Skeletal muscle tissue (tissue), 4 donors: Measurements from ENCODE around the gene SLC27A1. TPM values are rescaled to one million over a fixed set of nuclear protein-coding genes. Genes with fewer than 3 reads are reported as not detected.
"Not testable (repeated sequence)": the region's sequence is repeated elsewhere in the genome, so short reads cannot be mapped to it uniquely, and the experiment has no call there.

Experiments
- H3K27ac ChIP-seq: one replicate; pipeline ENCODE4 v1.7.0; 2013; ENCODE audit warnings: mild to moderate bottlenecking, low read depth, low read length, inconsistent platforms
- H3K27me3 ChIP-seq, 3 donors: one replicate each; pipeline ENCODE4 v1.7.0; 2013; ENCODE audit warnings: low read length in 3 of 3; ENCODE audit not compliant: control insufficient read depth in 3 of 3, insufficient read depth in 3 of 3
- H3K36me3 ChIP-seq, 3 donors: one replicate each; pipeline ENCODE4 v1.7.0; 2013; ENCODE audit warnings: low read length in 3 of 3; ENCODE audit not compliant: control insufficient read depth in 3 of 3, insufficient read depth in 3 of 3
- H3K4me1 ChIP-seq, 3 donors: one replicate each; pipeline ENCODE4 v1.7.0; 2013; ENCODE audit warnings: low read length in 3 of 3, mild to moderate bottlenecking in 3 of 3; ENCODE audit not compliant: control insufficient read depth in 3 of 3, insufficient read depth in 3 of 3
- H3K4me3 ChIP-seq, 3 donors: one replicate each; pipeline ENCODE4 v1.7.0; 2013; ENCODE audit warnings: low read length in 3 of 3
- H3K9ac ChIP-seq, 3 donors: one replicate each; pipeline ENCODE4 v1.7.0; 2013; ENCODE audit warnings: low read length in 3 of 3, mild to moderate bottlenecking in 3 of 3, moderate library complexity in 2 of 3, low read depth in 1 of 3
- H3K9me3 ChIP-seq, 3 donors: one replicate each; pipeline ENCODE4 v1.7.0; 2013; ENCODE audit warnings: low read length in 3 of 3; ENCODE audit not compliant: control insufficient read depth in 3 of 3
- total RNA-seq: library from RNA; depleted of rRNA; stranded (reverse); fragments of >200 nt; gene quantifications from one replicate; pipeline ENCODE4 v1.2.3, GENCODE V29; 2014
- donor health status: Osteomylitis.

The SLC27A1 gene
- total RNA-seq, 1 donor from 2014 or later: 12.0 TPM

DNA sequence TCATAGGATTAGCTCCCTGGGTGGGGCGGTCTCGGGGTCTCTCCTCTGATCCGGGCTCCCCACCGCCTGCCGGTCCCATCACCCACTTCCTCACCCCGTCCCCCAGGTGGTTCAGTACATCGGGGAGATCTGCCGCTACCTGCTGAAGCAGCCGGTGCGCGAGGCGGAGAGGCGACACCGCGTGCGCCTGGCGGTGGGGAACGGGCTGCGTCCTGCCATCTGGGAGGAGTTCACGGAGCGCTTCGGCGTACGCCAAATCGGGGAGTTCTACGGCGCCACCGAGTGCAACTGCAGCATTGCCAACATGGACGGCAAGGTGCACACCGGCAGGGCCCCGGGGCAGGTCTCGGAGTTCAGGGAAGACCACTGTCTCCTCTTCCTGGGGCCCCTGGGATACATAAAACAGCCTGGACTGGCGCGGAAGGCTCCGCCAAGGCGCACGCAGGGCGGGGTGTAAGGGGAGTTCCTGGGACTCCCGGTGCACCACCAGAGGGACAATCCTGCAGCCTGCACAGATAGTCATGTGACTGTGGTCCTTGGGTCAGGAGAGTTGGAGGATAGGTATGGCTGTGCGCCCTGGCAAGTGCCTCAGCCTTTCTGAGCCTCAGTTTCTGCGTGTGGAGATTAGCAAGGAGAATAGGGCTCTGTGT, 26.9 kb downstream of the SLC27A1 start:
- H3K36me3 ChIP-seq: peaks cover 22 to 40% (median 27%) of the 10 kb centered on the region in 3 donors
- H3K27ac ChIP-seq: no peak overlapping the region
- peaks cover 7 to 22% (median 15%) of the 10 kb centered on the region in 3 donors for H3K4me1 ChIP-seq
- H3K4me3 ChIP-seq: no peak overlapping the region
- H3K9ac ChIP-seq: no peak overlapping the region
- no peaks in the 10 kb centered on the region for H3K9me3 ChIP-seq
- H3K27me3 ChIP-seq: no peaks in the 10 kb centered on the region

DNA sequence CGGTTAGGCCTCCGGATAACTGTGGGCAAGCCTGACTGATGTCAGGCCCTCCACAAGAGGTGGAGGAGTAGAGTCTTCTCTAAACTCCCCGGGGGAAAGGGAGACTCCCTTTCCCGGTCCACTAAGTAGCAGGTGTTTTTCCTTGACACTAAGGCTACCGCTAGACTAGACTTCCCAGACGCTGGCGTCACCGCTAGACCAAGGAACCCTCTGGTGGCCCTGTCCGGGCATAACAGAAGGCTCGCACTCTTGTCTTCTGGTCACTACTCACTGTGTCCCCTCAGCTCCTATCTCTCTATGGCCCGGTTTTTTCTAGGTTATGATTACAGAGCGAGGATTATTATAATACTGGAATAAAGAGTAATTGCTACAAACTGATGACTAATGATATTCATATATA, 28.7 kb downstream of the SLC27A1 start:
- Histone ChIP-seq H3K36me3 (peaks cover 23 to 41% (median 29%) of the 10 kb centered on the region in 3 donors), H3K4me1 (peaks cover 7 to 22% (median 15%) of the 10 kb centered on the region in 3 donors)
- not testable (repeated sequence) for H3K27ac ChIP-seq, H3K27me3 ChIP-seq, H3K4me3 ChIP-seq, H3K9ac ChIP-seq, H3K9me3 ChIP-seq

DNA sequence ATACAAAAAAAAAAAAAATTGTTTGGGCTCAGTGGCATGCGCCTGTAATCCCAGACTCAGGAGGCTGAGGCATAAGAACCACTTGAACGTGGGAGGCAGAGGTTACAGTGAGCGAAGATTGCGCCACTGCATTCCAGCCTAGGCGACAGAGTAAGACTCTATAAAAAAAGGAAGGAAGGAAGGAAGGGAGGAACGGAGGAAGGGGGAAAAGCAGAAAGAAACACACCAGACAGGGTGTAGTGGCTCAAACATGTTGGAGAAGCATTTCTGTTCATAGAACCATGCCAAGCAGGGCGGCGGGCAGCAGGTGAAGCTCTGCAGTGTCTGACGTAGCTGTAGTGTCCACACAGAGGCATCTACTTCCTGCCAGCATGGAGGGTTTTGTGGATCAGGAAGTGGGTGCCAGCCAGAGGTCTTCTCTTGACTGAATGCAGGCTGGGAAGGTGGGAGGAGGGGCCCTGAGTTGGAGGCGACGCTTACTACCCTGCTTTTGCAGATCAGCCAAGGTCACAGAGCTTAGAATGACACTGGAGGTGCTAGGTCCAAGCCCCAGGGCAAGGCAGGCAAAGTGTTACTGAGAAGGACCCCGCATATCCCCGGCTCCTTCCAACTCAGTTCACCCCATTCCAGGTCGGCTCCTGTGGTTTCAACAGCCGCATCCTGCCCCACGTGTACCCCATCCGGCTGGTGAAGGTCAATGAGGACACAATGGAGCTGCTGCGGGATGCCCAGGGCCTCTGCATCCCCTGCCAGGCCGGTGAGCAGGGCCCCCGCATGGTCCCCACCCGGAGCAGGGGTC, 29.5 kb downstream of the SLC27A1 start:
- peak overlapping the region; percentile 54 for H3K27ac ChIP-seq
- H3K27me3 ChIP-seq: no peaks in the 10 kb centered on the region
- H3K4me1 ChIP-seq: peaks cover 7 to 22% (median 15%) of the 10 kb centered on the region in 3 donors
- H3K9ac ChIP-seq: peak overlapping the region in 2 of 3 donors; percentile 32 to 57
- no peak overlapping the region for H3K4me3 ChIP-seq
- H3K36me3 ChIP-seq: peaks cover 28 to 48% (median 34%) of the 10 kb centered on the region in 3 donors
- H3K9me3 ChIP-seq: no peaks in the 10 kb centered on the region

DNA sequence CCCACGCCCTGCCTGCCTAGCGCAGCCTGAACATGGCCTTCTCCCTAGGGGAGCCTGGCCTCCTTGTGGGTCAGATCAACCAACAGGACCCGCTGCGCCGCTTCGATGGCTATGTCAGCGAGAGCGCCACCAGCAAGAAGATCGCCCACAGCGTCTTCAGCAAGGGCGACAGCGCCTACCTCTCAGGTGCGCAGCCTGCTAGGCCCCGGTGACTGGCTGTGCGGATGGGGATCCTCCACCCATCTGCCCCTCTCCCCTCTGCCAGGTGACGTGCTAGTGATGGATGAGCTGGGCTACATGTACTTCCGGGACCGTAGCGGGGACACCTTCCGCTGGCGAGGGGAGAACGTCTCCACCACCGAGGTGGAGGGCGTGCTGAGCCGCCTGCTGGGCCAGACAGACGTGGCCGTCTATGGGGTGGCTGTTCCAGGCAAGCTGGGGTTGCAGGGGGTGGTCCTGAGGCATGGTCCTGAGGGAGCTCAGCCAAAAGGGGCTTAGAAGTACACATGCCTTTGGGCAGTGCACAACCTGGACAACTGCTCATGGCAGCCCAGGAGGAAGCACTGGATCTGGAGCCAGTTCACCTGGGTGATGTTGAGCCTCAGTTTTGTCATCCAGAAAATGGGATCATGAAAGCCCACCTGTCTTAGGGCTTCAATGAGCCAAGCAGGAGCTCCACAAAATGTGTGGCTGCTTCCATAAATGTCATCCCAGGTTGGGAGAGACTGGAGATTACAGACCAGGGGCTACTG, 30.3 kb downstream of the SLC27A1 start:
- peak overlapping the region in 1 of 3 donors; percentile 57 for H3K9ac ChIP-seq
- H3K4me3 ChIP-seq: no peak overlapping the region
- H3K9me3 ChIP-seq: no peaks in the 10 kb centered on the region
- H3K27me3 ChIP-seq: no peaks in the 10 kb centered on the region
- H3K36me3 ChIP-seq: peaks cover 30 to 51% (median 40%) of the 10 kb centered on the region in 3 donors
- H3K4me1 ChIP-seq: peaks cover 11 to 20% (median 19%) of the 10 kb centered on the region in 3 donors
- H3K27ac ChIP-seq: peak overlapping the region; percentile 54

DNA sequence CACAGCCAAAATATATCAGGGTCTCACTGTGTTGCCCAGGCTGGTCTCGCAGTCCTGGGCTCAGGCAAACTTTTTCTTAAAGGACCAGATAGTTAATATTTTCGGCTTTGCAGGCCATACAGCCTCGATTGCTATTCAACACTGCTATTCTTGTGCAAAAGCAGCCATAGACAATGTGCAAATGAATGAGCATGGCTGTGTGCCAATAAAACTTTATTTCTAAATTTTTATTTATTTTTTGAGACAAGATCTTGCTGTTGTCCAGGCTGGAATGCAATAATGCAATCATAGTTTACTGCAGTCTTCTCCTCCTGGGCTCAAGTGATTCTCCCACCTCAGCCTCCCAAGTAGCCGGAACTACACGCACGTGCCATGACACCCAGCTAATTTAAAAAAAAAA, 32.9 kb downstream of the SLC27A1 start:
- peaks cover 28 to 31% (median 31%) of the 10 kb centered on the region in 3 donors for H3K36me3 ChIP-seq
- no peak overlapping the region for H3K9ac ChIP-seq
- no peak overlapping the region for H3K27ac ChIP-seq

DNA sequence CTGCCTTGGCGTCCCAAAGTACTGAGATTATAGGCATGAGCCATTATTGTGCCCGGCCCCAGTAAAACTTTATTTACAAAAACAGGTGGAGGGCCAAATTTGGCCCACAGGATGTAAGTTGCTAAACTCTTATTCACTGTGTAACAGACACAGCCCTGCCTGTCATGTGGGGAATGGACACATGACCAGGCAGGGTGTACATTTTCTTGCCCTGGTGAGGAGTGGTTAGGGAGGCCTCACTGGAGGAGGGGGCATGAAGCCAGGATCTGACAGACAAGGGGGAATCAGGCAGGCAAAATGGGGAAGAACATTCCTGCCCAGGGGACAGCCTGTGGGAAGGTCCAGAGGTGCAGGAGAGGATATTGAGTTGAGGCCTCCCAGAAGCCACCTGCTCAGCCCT, 33.7 kb downstream of the SLC27A1 start:
- H3K9me3 ChIP-seq: no peaks in the 10 kb centered on the region
- no peaks in the 10 kb centered on the region for H3K27me3 ChIP-seq
- H3K27ac ChIP-seq: no peak overlapping the region
- H3K9ac ChIP-seq: peak overlapping the region in 1 of 3 donors; percentile 25
- H3K36me3 ChIP-seq: peaks cover 27 to 31% (median 31%) of the 10 kb centered on the region in 3 donors
- no peak overlapping the region for H3K4me3 ChIP-seq
- peaks cover 7 to 17% (median 14%) of the 10 kb centered on the region in 3 donors for H3K4me1 ChIP-seq

More for the DNA sequence above, 32.9 kb downstream of the SLC27A1 start:
- no peaks in the 10 kb centered on the region for H3K27me3 ChIP-seq
- no peak overlapping the region for H3K4me3 ChIP-seq
- peaks cover 7 to 16% (median 15%) of the 10 kb centered on the region in 3 donors for H3K4me1 ChIP-seq
- no peaks in the 10 kb centered on the region for H3K9me3 ChIP-seq

DNA sequence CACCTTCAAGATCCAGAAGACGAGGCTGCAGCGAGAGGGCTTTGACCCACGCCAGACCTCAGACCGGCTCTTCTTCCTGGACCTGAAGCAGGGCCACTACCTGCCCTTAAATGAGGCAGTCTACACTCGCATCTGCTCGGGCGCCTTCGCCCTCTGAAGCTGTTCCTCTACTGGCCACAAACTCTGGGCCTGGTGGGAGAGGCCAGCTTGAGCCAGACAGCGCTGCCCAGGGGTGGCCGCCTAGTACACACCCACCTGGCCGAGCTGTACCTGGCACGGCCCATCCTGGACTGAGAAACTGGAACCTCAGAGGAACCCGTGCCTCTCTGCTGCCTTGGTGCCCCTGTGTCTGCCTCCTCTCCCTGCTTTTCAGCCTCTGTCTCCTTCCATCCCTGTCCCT, 34.1 kb downstream of the SLC27A1 start:
- H3K4me3 ChIP-seq: no peak overlapping the region
- H3K27ac ChIP-seq: no peak overlapping the region
- H3K4me1 ChIP-seq: peaks cover 7 to 17% (median 14%) of the 10 kb centered on the region in 3 donors
- peaks cover 27 to 31% (median 31%) of the 10 kb centered on the region in 3 donors for H3K36me3 ChIP-seq
- H3K9me3 ChIP-seq: no peaks in the 10 kb centered on the region
- H3K27me3 ChIP-seq: no peaks in the 10 kb centered on the region
- H3K9ac ChIP-seq: peak overlapping the region in 1 of 3 donors; percentile 25

DNA sequence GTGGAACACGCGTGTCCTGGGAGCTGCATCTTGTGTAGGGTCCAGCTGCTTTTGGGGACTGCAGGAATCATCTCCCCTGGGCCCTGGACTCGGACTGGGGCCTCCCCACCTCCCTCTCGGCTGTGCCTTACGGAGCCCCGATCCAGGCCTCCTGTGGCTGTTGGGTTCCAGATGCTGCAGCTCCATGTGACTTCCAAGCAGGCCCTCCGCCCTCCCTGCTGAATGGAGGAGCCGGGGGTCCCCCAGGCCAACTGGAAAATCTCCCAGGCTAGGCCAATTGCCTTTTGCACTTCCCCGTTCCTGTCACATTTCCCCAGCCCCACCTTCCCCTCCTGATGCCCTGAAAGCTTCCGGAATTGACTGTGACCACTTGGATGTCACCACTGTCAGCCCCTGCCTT, 34.9 kb downstream of the SLC27A1 start:
- H3K9ac ChIP-seq: no peak overlapping the region
- H3K4me3 ChIP-seq: no peak overlapping the region
- peaks cover 24 to 26% (median 25%) of the 10 kb centered on the region in 3 donors for H3K36me3 ChIP-seq
- H3K4me1 ChIP-seq: peaks cover 7 to 12% (median 10%) of the 10 kb centered on the region in 3 donors
- no peak overlapping the region for H3K27ac ChIP-seq
- H3K9me3 ChIP-seq: no peaks in the 10 kb centered on the region
- no peaks in the 10 kb centered on the region for H3K27me3 ChIP-seq

DNA sequence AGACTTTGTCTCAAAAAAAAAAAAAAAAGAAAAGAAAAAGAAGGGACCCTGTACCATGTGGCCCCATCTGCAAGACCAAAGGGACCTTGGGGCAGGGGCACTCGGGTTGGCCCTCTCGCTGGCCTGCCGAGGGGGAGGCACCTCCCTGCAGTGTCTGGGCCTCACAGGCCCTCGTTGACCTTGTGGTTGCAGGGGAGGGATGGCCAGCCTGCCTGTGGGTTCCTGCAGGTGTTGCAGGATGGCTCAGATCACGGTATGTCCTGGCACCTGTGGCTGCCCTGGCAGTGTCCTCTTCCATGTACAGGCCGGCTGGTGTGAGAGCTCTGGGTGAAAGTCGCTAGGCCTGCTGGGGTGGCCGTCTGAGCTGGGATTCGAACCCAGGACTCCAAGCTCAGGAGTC, 36.4 kb downstream of the SLC27A1 start:
- H3K9me3 ChIP-seq: no peaks in the 10 kb centered on the region
- H3K4me1 ChIP-seq: peaks cover 12 to 17% (median 14%) of the 10 kb centered on the region in 3 donors
- H3K9ac ChIP-seq: peak overlapping the region in 1 of 3 donors; percentile 8
- H3K27ac ChIP-seq: no peak overlapping the region
- H3K4me3 ChIP-seq: no peak overlapping the region
- H3K27me3 ChIP-seq: no peaks in the 10 kb centered on the region
- H3K36me3 ChIP-seq: peaks cover 13 to 15% (median 14%) of the 10 kb centered on the region in 3 donors
